Measurements from ENCODE around the gene ZDHHC13. TPM values are rescaled to one million over a fixed set of nuclear protein-coding genes. Genes with fewer than 3 reads are reported as not detected.

Gene ZDHHC13
- 21.7 and 24.6 TPM in 2 replicates for total RNA-seq
- total RNA-seq (2013): 16.5 TPM
- polyA plus RNA-seq: 8.8 and 11.6 TPM in 2 replicates
- polyA minus RNA-seq: 4.4 and 7.6 TPM in 2 replicates

DNA sequence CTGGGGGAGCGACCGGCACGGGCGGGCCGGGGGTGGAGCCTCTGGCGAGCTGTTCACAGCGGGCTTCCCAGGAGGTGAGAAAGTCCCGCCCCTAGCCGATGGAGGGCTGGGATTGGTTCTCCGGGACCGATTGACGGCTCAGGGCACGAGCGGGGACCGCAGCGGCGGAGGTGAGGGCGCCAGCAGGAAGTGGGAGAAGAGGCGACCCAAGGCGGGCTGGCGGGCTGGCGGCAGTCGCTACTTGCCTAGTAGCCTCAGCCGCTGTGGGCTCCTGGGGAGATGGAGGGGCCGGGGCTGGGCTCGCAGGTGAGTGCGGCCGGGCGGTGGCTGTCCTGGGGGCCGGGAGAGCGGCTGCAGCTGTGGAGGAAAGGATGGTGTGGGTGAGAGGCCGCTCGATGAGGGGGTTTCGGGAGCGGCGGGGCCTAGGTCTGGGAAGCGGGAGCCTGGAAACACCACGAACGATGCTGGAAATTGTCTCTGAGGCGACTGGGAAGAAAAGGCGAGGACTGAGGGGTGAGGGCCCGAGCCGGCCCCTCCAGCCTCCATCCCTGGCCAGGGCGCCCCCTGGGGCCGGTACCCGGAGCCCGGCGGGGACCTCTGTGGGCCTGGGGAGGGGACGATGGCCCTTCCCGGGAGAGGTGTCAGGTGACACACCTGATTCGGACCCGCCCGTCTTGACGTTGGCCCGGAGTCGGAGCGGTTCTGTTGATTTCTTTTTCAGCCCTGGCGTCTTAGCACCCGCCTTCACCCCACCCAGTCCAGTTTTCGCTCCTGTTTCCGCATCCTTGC lies at the start of gene ZDHHC13:
Gene ZDHHC13, plus strand, starts transcription at position 198 of the 789 bp plus-strand sequence. Its CDS starts 82 bp downstream, at position 280.
- H3K27me3 Mint-ChIP-seq: no peaks in the 10 kb centered on the region
- H3K27ac ChIP-seq (ENCODE audit: low read length in 2 of 2): peak within 1 kb of the TSS; percentile 14 to 83
- no peaks in the 10 kb centered on the region for H3K9me3 Mint-ChIP-seq (ENCODE audit: insufficient read depth)
- no peaks in the 10 kb centered on the region for H3K27me3 ChIP-seq (replicated peaks in 1 of 4; ENCODE audit: control extremely low read depth in 1 of 4, control insufficient read depth in 3 of 4, insufficient read depth in 4 of 4, low read length in 3 of 4)
- peaks cover 17 to 19% of the 10 kb centered on the region in 2 donors for H3K4me1 ChIP-seq (ENCODE audit: control insufficient read depth in 2 of 2, insufficient read depth in 2 of 2, low read length in 2 of 2)
- H3K79me2 ChIP-seq (ENCODE audit: control insufficient read depth, insufficient read depth, low read length): peaks cover 55% of the 10 kb centered on the region
- ChIA-PET POLR2A (interaction anchor here (0.7 kb wide), 1 partner anchor 25 kb away, joined by 3 read pairs; no protein-coding TSS in a partner anchor), CTCF (interaction anchor here (0.9 to 1.3 kb wide), 3 partner anchors 11 to 122 kb away, joined by 3 to 4 read pairs (median 3); no protein-coding TSS in a partner anchor)
- H3K4me3 ChIP-seq (ENCODE audit: control extremely low read depth in 1 of 5, extremely low read depth in 1 of 5, insufficient read depth in 1 of 5, low read depth in 2 of 5, low read length in 4 of 5): peak within 1 kb of the TSS; percentile 19 to 90 (median 87)
- peak within 1 kb of the TSS; percentile 94 for H3K9ac ChIP-seq (ENCODE audit: low read length)
- intact Hi-C loops (cut with micrococcal nuclease): loop anchor here (2.0 to 10.0 kb wide), 5 partner anchors 40 to 1912 kb away; partner anchors contain the start of genes E2F8, NAV2, PIK3C2A and PRMT3
- WGBS (ENCODE audit: insufficient coverage): under 1% methylated on average over 57 of the region's 61 CpGs
- H3K4me3 Mint-ChIP-seq: peak within 1 kb of the TSS; percentile 96
- TF ChIP-seq CTCF (IDR thresholded peaks at IDR 0.05) (peak; percentile 15), EZH2 (IDR thresholded peaks at IDR 0.05; ENCODE audit: borderline replicate concordance, insufficient read depth, low read depth, low read length, poor library complexity, severe bottlenecking) (no peak)
- DNase-seq (peak; percentile 92), ATAC-seq (ENCODE audit: low read depth) (peak; percentile 99)
- peak within 1 kb of the TSS; percentile 93 for H2AFZ ChIP-seq (ENCODE audit: insufficient read depth, low read depth, low read length, poor library complexity, severe bottlenecking)
- H3K9me3 ChIP-seq (ENCODE audit: control extremely low read depth in 1 of 3, control insufficient read depth in 2 of 3, insufficient read depth in 1 of 3, low read length in 2 of 3): no peaks in the 10 kb centered on the region
- peak within 1 kb of the TSS; percentile 83 for H3K4me2 ChIP-seq (replicated peaks; ENCODE audit: low read depth, low read length, poor library complexity, severe bottlenecking)
- H3K27ac Mint-ChIP-seq: peak within 1 kb of the TSS; percentile 87
- H3K36me3 ChIP-seq (replicated peaks in 1 of 2; ENCODE audit: control extremely low read depth in 1 of 2, control insufficient read depth in 1 of 2, extremely low read depth in 1 of 2, insufficient read depth in 2 of 2, low read length in 1 of 2): no peaks in the 10 kb centered on the region
- no peaks in the 10 kb centered on the region for H4K20me1 ChIP-seq (ENCODE audit: control insufficient read depth, insufficient read depth, low read length, poor library complexity, severe bottlenecking)
- H3K4me1 Mint-ChIP-seq: peaks cover 51% of the 10 kb centered on the region
